GM08714 (cell line): ENCODE results near the gene WNT3.

ENCODE experiments used
- H3K4me3 ChIP-seq: fragments of 200-500 bp; sonication (Bioruptor generic); 2 replicates; pipeline ENCODE4 v1.5.1; 2014; ENCODE audit warnings: mild to moderate bottlenecking, low read length, inconsistent platforms
- ZNF274 ChIP-seq: IDR thresholded peaks from 2 replicates; pipeline ENCODE4 v1.6.1; 2012; ENCODE audit warnings: mild to moderate bottlenecking, low read depth, low read length

WNT3 gene

GRCh38 chr17:46789610-46790009 is 28.9 kb downstream of the WNT3 start:
- TF ChIP-seq ZNF274, result no peak
- H3K4me3 ChIP-seq, result no peak overlapping the region

GRCh38 chr17:46788796-46789195 is 29.7 kb downstream of the WNT3 start:
- H3K4me3 ChIP-seq, result no peak overlapping the region
- no peak for TF ChIP-seq ZNF274

GRCh38 chr17:46788300-46788699 is 30.2 kb downstream of the WNT3 start:
- no peak overlapping the region for H3K4me3 ChIP-seq
- no peak for TF ChIP-seq ZNF274

GRCh38 chr17:46787478-46787877 is 31.0 kb downstream of the WNT3 start:
- no peak overlapping the region for H3K4me3 ChIP-seq
- no peak for TF ChIP-seq ZNF274

- no peak overlapping the region for H3K4me3 ChIP-seq
- TF ChIP-seq ZNF274, result no peak
Measured at GRCh38 chr17:46785696-46786095, 32.8 kb downstream of the WNT3 start.

GRCh38 chr17:46783031-46783593 is 35.4 kb downstream of the WNT3 start:
- H3K4me3 ChIP-seq, result no peak overlapping the region

GRCh38 chr17:46782250-46782953 is 36.1 kb downstream of the WNT3 start:
- TF ChIP-seq ZNF274, result no peak
- H3K4me3 ChIP-seq, result no peak overlapping the region

More at GRCh38 chr17:46783031-46783593, 35.4 kb downstream of the WNT3 start:
- TF ChIP-seq ZNF274, result no peak

- TF ChIP-seq ZNF274, result no peak
- no peak overlapping the region for H3K4me3 ChIP-seq
Measured at GRCh38 chr17:46780003-46780373, 38.5 kb downstream of the WNT3 start.

GRCh38 chr17:46777943-46778915 is 40.3 kb downstream of the WNT3 start:
- no peak for TF ChIP-seq ZNF274
- no peak overlapping the region for H3K4me3 ChIP-seq

- no peak overlapping the region for H3K4me3 ChIP-seq
- no peak for TF ChIP-seq ZNF274
Measured at GRCh38 chr17:46776298-46777005, 42.0 kb downstream of the WNT3 start.

- H3K4me3 ChIP-seq, result no peak overlapping the region
Measured at GRCh38 chr17:46774108-46774737, 44.3 kb downstream of the WNT3 start.

GRCh38 chr17:46773676-46774075 is 44.8 kb downstream of the WNT3 start:
- H3K4me3 ChIP-seq, result no peak overlapping the region
- TF ChIP-seq ZNF274, result no peak

More at GRCh38 chr17:46774108-46774737, 44.3 kb downstream of the WNT3 start:
- TF ChIP-seq ZNF274, result no peak

GRCh38 chr17:46773221-46773605 is 45.3 kb downstream of the WNT3 start:
- no peak overlapping the region for H3K4me3 ChIP-seq
- no peak for TF ChIP-seq ZNF274
